B cell (primary cell): ENCODE data around the gene RHOXF2B. TPM values are rescaled to one million over a fixed set of nuclear protein-coding genes. Genes with fewer than 3 reads are reported as not detected.

Experiments
- ATAC-seq: fragments of 200-7000 bp; cut with Tn5 transposase; one replicate; pipeline ENCODE4 v1.10.0; 2021; ENCODE audit warnings: low read depth, mild to moderate bottlenecking, moderate number of reproducible peaks, moderate library complexity
- CTCF ChIA-PET: fragments of 350-600 bp; sonication (Branson Sonifier 250); formaldehyde crosslinking; loops from one replicate; lab custom pipeline; 2021; ENCODE audit warnings: antibody characterized with exemption, inconsistent platforms; lab: Charles Lee
- POLR2A ChIA-PET: fragments of 350-600 bp; sonication (Branson Sonifier 250); formaldehyde crosslinking; loops from one replicate; lab custom pipeline; 2021; ENCODE audit warnings: antibody characterized with exemption; lab: Charles Lee
- DNase-seq: peaks from one replicate; pipeline ENCODE4 v3.0.0; 2013
- H2AFZ ChIP-seq: 2 replicates; pipeline ENCODE4 v1.6.1; 2012; ENCODE audit warnings: mild to moderate bottlenecking, low read depth, low read length; ENCODE audit not compliant: insufficient read depth, poor library complexity, severe bottlenecking
- H3K27ac ChIP-seq, 2 donors: 1 replicate in 1 of 2; 2 replicates in 1 of 2; pipeline ENCODE4 v1.5.1; 2012 to 2013; ENCODE audit warnings: low read length in 2 of 2, mild to moderate bottlenecking in 2 of 2, moderate library complexity in 1 of 2
- H3K27me3 ChIP-seq, 4 experiments: fragments of 200-600 bp in 1 of 4; sonication (generic) in 1 of 4; replicated peaks in 1 of 4; 1 replicate in 2 of 4; 2 replicates in 2 of 4; pipeline versions ENCODE4 v1.6.1 to v1.7.0; 2013 to 2016; ENCODE audit warnings: low read length in 3 of 4, mild to moderate bottlenecking in 2 of 4, mixed read lengths in 1 of 4, moderate library complexity in 1 of 4; ENCODE audit not compliant: insufficient read depth in 4 of 4, control insufficient read depth in 3 of 4; ENCODE audit errors: control extremely low read depth in 1 of 4
- H3K36me3 ChIP-seq, 2 experiments: replicated peaks in 1 of 2; 1 replicate in 1 of 2; 2 replicates in 1 of 2; pipeline versions ENCODE4 v1.6.1 to v1.7.1; 2013; ENCODE audit warnings: low read length in 1 of 2; ENCODE audit not compliant: insufficient read depth in 2 of 2, control insufficient read depth in 1 of 2; ENCODE audit errors: control extremely low read depth in 1 of 2, extremely low read depth in 1 of 2
- H3K4me1 ChIP-seq, 2 donors: fragments of 200-600 bp in 1 of 2; sonication (generic) in 1 of 2; 1 replicate in 1 of 2; 2 replicates in 1 of 2; pipeline versions ENCODE4 v1.5.1 to v1.6.1; 2013 to 2017; ENCODE audit warnings: low read length in 2 of 2; ENCODE audit not compliant: control insufficient read depth in 2 of 2, insufficient read depth in 2 of 2
- H3K4me2 ChIP-seq: replicated peaks from 2 replicates; pipeline ENCODE3; 2012; ENCODE audit warnings: mild to moderate bottlenecking, low read depth, low read length; ENCODE audit not compliant: poor library complexity, severe bottlenecking
- H3K4me3 ChIP-seq, 5 experiments: fragments of 200-600 bp in 1 of 5; sonication (generic) in 1 of 5; 1 replicate in 3 of 5; 2 replicates in 2 of 5; pipeline versions ENCODE4 v1.5.1 to v1.7.0; 2011 to 2016; ENCODE audit warnings: low read length in 4 of 5, mild to moderate bottlenecking in 4 of 5, low read depth in 2 of 5, control low read depth in 1 of 5, moderate library complexity in 1 of 5; ENCODE audit not compliant: insufficient read depth in 1 of 5; ENCODE audit errors: control extremely low read depth in 1 of 5, extremely low read depth in 1 of 5
- H3K79me2 ChIP-seq: fragments of 200-600 bp; sonication (generic); one replicate; pipeline ENCODE4 v1.6.0; 2016; ENCODE audit warnings: low read length; ENCODE audit not compliant: control insufficient read depth, insufficient read depth
- H3K9ac ChIP-seq: fragments of 200-600 bp; sonication (generic); 2 replicates; pipeline ENCODE4 v1.6.1; 2017; ENCODE audit warnings: mild to moderate bottlenecking, low read length, moderate library complexity
- H3K9me3 ChIP-seq, 3 donors: one replicate each; pipeline versions ENCODE4 v1.6.1 to v1.7.1; 2013; ENCODE audit warnings: low read length in 2 of 3; ENCODE audit not compliant: control insufficient read depth in 2 of 3, insufficient read depth in 1 of 3; ENCODE audit errors: control extremely low read depth in 1 of 3
- H4K20me1 ChIP-seq: 2 replicates; pipeline ENCODE4 v1.6.0; 2012; ENCODE audit warnings: mild to moderate bottlenecking, low read length; ENCODE audit not compliant: insufficient read depth, control insufficient read depth, poor library complexity, severe bottlenecking
- H3K27ac Mint-ChIP-seq: one replicate; pipeline ENCODE4 v1.8.0; 2021; ENCODE audit warnings: mixed read lengths
- H3K27me3 Mint-ChIP-seq: one replicate; pipeline ENCODE4 v1.8.0; 2021; ENCODE audit warnings: mixed read lengths
- H3K4me1 Mint-ChIP-seq: one replicate; pipeline ENCODE4 v1.8.0; 2021; ENCODE audit warnings: mixed read lengths
- H3K4me3 Mint-ChIP-seq: one replicate; pipeline ENCODE4 v1.8.0; 2021; ENCODE audit warnings: mixed read lengths
- H3K9me3 Mint-ChIP-seq: one replicate; pipeline ENCODE4 v1.8.0; 2022; ENCODE audit warnings: mixed read lengths; ENCODE audit not compliant: insufficient read depth
- EZH2 ChIP-seq: IDR thresholded peaks from 2 replicates; pipeline ENCODE4 v1.6.1; 2012; ENCODE audit warnings: borderline replicate concordance, low read depth, mild to moderate bottlenecking, moderate library complexity, low read length; ENCODE audit not compliant: insufficient read depth, poor library complexity, severe bottlenecking
- WGBS: methylation state at CpG from one replicate; pipeline ENCODE4 v1.1.5; 2013; ENCODE audit warnings: missing lambda C conversion rate; ENCODE audit not compliant: insufficient coverage; 5-methylcytosine and 5-hydroxymethylcytosine counted together
- intact Hi-C: fragments of 100-400 bp; cut with micrococcal nuclease; formaldehyde crosslinking; loops from one replicate; pipeline ENCODE4 v1.10.0; 2022
- polyA plus RNA-seq: library from polyadenylated mRNA; depleted of rRNA; stranded (reverse); fragments of >200 nt; gene quantifications from 2 replicates; pipeline ENCODE4 v1.2.3, GENCODE V29; 2012
- total RNA-seq, 2 donors: library from RNA; stranded (reverse); fragments of 120-200 nt in 1 of 2; gene quantifications; 1 replicate in 1 of 2; 2 replicates in 1 of 2; pipeline versions ENCODE4 v1.2.3 to v1.2.4, GENCODE V29; 2013 to 2022
- TF ChIP-seq, protein P1 (sequence below): fragments of 200-600 bp; IDR thresholded peaks from one replicate; pipeline ENCODE4 v1.8.0; 2022; ENCODE audit warnings: antibody characterized with exemption, mild to moderate bottlenecking

RHOXF2B gene
- total and polyA plus RNA-seq, 2 donors (not counting 1 experiment from before 2014, with no cell fraction given), result not detected

DNA sequence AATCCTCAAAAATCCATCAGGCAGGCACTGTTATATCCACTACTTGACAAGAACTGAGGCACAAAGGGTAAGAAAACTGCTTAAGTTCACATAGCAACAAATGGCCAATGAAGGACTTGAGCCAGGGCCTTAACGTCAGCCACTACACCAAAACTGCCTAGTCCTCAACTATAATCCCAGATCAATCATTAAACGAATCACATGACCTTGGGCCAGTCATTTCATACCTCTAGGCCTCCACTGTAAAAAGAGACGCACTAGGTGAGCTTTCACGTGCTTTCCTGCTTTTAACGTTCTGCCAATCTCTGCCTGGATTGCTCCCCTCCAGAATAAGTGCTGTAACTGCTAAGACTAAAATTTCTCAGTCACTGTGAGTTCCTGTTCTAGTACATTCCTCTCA, 54.7 kb downstream of the RHOXF2B start:
- Mint-ChIP-seq H3K4me3 (no peak overlapping the region), H3K4me1 (no peaks in the 10 kb centered on the region), H3K9me3 (no peaks in the 10 kb centered on the region), H3K27ac (no peak overlapping the region), H3K27me3 (peaks cover 16% of the 10 kb centered on the region)
- POLR2A ChIA-PET, result no interaction called here
- WGBS, result 91% methylated on average over 5 of the region's 5 CpGs
- H3K27me3 ChIP-seq, result peaks cover 0 to 14% (median 3%) of the 10 kb centered on the region in 4 experiments
- no peaks in the 10 kb centered on the region for H4K20me1 ChIP-seq
- intact Hi-C loops, result no loop called here
- no peak overlapping the region for H3K4me3 ChIP-seq
- DNase-seq (no peak), ATAC-seq (no peak)
- no peak overlapping the region for H3K4me2 ChIP-seq
- CTCF ChIA-PET, result no interaction called here
- no peaks in the 10 kb centered on the region for H3K9me3 ChIP-seq
- no peak for TF ChIP-seq EZH2
- TF ChIP-seq, protein P1, sequence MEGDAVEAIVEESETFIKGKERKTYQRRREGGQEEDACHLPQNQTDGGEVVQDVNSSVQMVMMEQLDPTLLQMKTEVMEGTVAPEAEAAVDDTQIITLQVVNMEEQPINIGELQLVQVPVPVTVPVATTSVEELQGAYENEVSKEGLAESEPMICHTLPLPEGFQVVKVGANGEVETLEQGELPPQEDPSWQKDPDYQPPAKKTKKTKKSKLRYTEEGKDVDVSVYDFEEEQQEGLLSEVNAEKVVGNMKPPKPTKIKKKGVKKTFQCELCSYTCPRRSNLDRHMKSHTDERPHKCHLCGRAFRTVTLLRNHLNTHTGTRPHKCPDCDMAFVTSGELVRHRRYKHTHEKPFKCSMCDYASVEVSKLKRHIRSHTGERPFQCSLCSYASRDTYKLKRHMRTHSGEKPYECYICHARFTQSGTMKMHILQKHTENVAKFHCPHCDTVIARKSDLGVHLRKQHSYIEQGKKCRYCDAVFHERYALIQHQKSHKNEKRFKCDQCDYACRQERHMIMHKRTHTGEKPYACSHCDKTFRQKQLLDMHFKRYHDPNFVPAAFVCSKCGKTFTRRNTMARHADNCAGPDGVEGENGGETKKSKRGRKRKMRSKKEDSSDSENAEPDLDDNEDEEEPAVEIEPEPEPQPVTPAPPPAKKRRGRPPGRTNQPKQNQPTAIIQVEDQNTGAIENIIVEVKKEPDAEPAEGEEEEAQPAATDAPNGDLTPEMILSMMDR, result no peak
- H3K79me2 ChIP-seq, result no peaks in the 10 kb centered on the region
- H3K36me3 ChIP-seq, result no peaks in the 10 kb centered on the region
- H3K4me1 ChIP-seq, result no peaks in the 10 kb centered on the region
- H3K9ac ChIP-seq, result no peak overlapping the region
- no peak overlapping the region for H3K27ac ChIP-seq
- H2AFZ ChIP-seq, result no peak overlapping the region

Other genes with a start within 250 kb of the RHOXF2B start
- 20.4 and 22.1 TPM in 2 replicates for gene UPF3B, start 224.7 kb downstream of the RHOXF2B start, total RNA-seq
- gene UPF3B, start 224.7 kb downstream of the RHOXF2B start, polyA plus RNA-seq, result 3.6 and 7.2 TPM in 2 replicates
- 32.1 and 37.2 TPM in 2 replicates for gene RNF113A, start 206.0 kb downstream of the RHOXF2B start, total RNA-seq
- gene RNF113A, start 206.0 kb downstream of the RHOXF2B start, polyA plus RNA-seq, result 39.8 and 50.6 TPM in 2 replicates
- 32.8 and 39.5 TPM in 2 replicates for gene NDUFA1, start 205.9 kb downstream of the RHOXF2B start, total RNA-seq
- gene NDUFA1, start 205.9 kb downstream of the RHOXF2B start, polyA plus RNA-seq, result 29.0 and 49.5 TPM in 2 replicates
- gene AKAP14, start 181.8 kb downstream of the RHOXF2B start, total RNA-seq, result not detected in 2 replicates
- not detected in 2 replicates for gene AKAP14, start 181.8 kb downstream of the RHOXF2B start, polyA plus RNA-seq
- gene NKAP, start 133.9 kb downstream of the RHOXF2B start, total RNA-seq, result 17.9 TPM in 2 replicates
- gene NKAP, start 133.9 kb downstream of the RHOXF2B start, polyA plus RNA-seq, result 2.3 and 3.6 TPM in 2 replicates
- gene RHOXF1, start 38.2 kb upstream of the RHOXF2B start, total RNA-seq, result not detected in 2 replicates
- 1.3 and 2.8 TPM in 2 replicates for gene RHOXF1, start 38.2 kb upstream of the RHOXF2B start, polyA plus RNA-seq
- not detected in 2 replicates for gene RHOXF2, start 80.9 kb upstream of the RHOXF2B start, total RNA-seq
- gene RHOXF2, start 80.9 kb upstream of the RHOXF2B start, polyA plus RNA-seq, result not detected in 2 replicates
- gene ZBTB33, start 173.1 kb upstream of the RHOXF2B start, total RNA-seq, result 21.6 and 22.0 TPM in 2 replicates
- gene ZBTB33, start 173.1 kb upstream of the RHOXF2B start, polyA plus RNA-seq, result 4.6 and 7.1 TPM in 2 replicates
- 0.15 and 0.25 TPM in 2 replicates for gene TMEM255A, start 233.8 kb upstream of the RHOXF2B start, total RNA-seq
- 0.06 TPM in 1 of 2 replicates, not detected in the other for gene TMEM255A, start 233.8 kb upstream of the RHOXF2B start, polyA plus RNA-seq